Keratinocyte (primary cell): Measurements from ENCODE around the gene RETREG3.

ENCODE experiments used
- CTCF ChIP-seq, 3 experiments: IDR thresholded peaks in 1 of 3; conservative IDR thresholded peaks in 1 of 3; optimal IDR thresholded peaks in 1 of 3; 2 replicates in 2 of 3; 3 replicates in 1 of 3; pipeline versions ENCODE3 to v1.5.1; 2011; ENCODE audit warnings: low read length in 3 of 3, mild to moderate bottlenecking in 3 of 3, moderate library complexity in 2 of 3, control low read depth in 1 of 3, inconsistent platforms in 1 of 3; ENCODE audit not compliant: insufficient read depth in 2 of 3; ENCODE audit errors: extremely low read depth in 1 of 3
- EZH2 ChIP-seq: IDR thresholded peaks from one replicate; pipeline ENCODE4 v1.6.1; 2012; ENCODE audit warnings: inconsistent platforms, mild to moderate bottlenecking, low read length, moderate library complexity

DNA sequence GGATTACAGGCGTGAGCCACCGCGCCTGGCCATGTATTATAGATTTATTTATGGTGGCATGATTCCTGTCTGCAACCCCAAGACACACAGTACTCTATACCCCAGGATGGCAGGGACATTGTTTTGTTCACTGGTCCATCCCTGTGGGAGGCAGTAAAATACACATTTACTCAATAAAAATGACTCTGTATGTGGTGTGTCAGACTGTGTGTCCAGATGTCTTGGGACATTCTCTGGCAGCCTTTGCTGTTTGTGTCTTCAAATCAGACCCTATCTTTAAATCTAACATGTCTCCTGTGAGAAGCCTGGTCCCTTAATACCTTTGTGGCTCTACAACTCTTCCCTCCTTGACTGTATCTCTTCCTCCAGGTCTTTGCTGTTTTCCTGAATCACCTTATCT lies 48.9 kb downstream of the RETREG3 start:
- TF ChIP-seq CTCF (optimal IDR thresholded peaks at IDR 0.05 in 1 of 3, IDR thresholded peaks at IDR 0.05 in 1 of 3, conservative IDR thresholded peaks at IDR 0.05 in 1 of 3; ENCODE audit: extremely low read depth in 1 of 3, insufficient read depth in 2 of 3, low read length in 3 of 3), result no peak
- TF ChIP-seq EZH2, result no peak
